Gastroesophageal sphincter (tissue), 3 donors: Measurements from ENCODE around the gene TRAPPC11.

Experiments used
- CTCF ChIP-seq, 4 experiments: fragments of 200-600 bp in 2 of 4; fragments of 450-650 bp in 2 of 4; sonication (generic) in 1 of 4; IDR thresholded peaks; one replicate each; pipeline ENCODE4 v1.5.1; 2017 to 2019; ENCODE audit warnings: antibody characterized with exemption in 4 of 4, mild to moderate bottlenecking in 2 of 4, moderate library complexity in 2 of 4
- EP300 ChIP-seq: sonication (generic); formaldehyde crosslinking; IDR thresholded peaks from one replicate; pipeline ENCODE4 v1.6.1; 2017; ENCODE audit warnings: antibody characterized with exemption, mild to moderate bottlenecking
- POLR2A ChIP-seq, 2 donors: fragments of 450-650 bp; IDR thresholded peaks; one replicate each; pipeline ENCODE4 v1.6.1; 2017; ENCODE audit warnings: antibody characterized with exemption in 2 of 2, mild to moderate bottlenecking in 2 of 2, moderate library complexity in 1 of 2
- POLR2AphosphoS5 ChIP-seq: sonication (generic); formaldehyde crosslinking; IDR thresholded peaks from one replicate; pipeline ENCODE4 v1.6.1; 2017; ENCODE audit warnings: antibody characterized with exemption

- no peak for TF ChIP-seq POLR2A (IDR thresholded peaks at IDR 0.05)
- TF ChIP-seq CTCF (IDR thresholded peaks at IDR 0.05), result no peak
- TF ChIP-seq EP300, result no peak
- no peak for TF ChIP-seq POLR2AphosphoS5
Measured at GRCh38 chr4:183738081-183738673, 79.1 kb downstream of the TRAPPC11 start.
